Neuronal stem cell (in vitro differentiated cells): ENCODE data around the gene FBXO11.

Experiments
- DNase-seq: peaks from one replicate; pipeline ENCODE4 v3.0.0-alpha.2; 2013; ENCODE audit warnings: low spot score
- H2AFZ ChIP-seq: one replicate; pipeline ENCODE4 v1.6.1; 2013; ENCODE audit warnings: mild to moderate bottlenecking, low read length, inconsistent platforms
- H2AK5ac ChIP-seq: 2 replicates; pipeline ENCODE4 v1.6.1; 2013; ENCODE audit warnings: low read depth, mild to moderate bottlenecking, inconsistent platforms, low read length, moderate library complexity, mixed read lengths
- H2BK120ac ChIP-seq: 2 replicates; pipeline ENCODE4 v1.6.1; 2013; ENCODE audit warnings: low read depth, mild to moderate bottlenecking, inconsistent platforms, low read length, moderate library complexity, mixed read lengths
- H2BK12ac ChIP-seq: one replicate; pipeline ENCODE4 v1.6.1; 2013; ENCODE audit warnings: low read length, inconsistent platforms
- H2BK15ac ChIP-seq: 2 replicates; pipeline ENCODE4 v1.6.1; 2013; ENCODE audit warnings: mild to moderate bottlenecking, low read length, inconsistent platforms, mixed read lengths
- H2BK5ac ChIP-seq: one replicate; pipeline ENCODE4 v1.6.1; 2013; ENCODE audit warnings: inconsistent platforms, mild to moderate bottlenecking, low read length, moderate library complexity
- H3K14ac ChIP-seq: one replicate; pipeline ENCODE4 v1.6.1; 2013; ENCODE audit warnings: low read length, inconsistent platforms
- H3K18ac ChIP-seq: 2 replicates; pipeline ENCODE4 v1.6.1; 2013; ENCODE audit warnings: low read length, inconsistent platforms
- H3K23ac ChIP-seq: 2 replicates; pipeline ENCODE4 v1.6.1; 2013; ENCODE audit warnings: low read depth, mild to moderate bottlenecking, mixed read lengths, low read length, inconsistent platforms; ENCODE audit not compliant: poor library complexity
- H3K27ac ChIP-seq: replicated peaks from 3 replicates; pipeline ENCODE4 v1.5.1; 2013; ENCODE audit warnings: low read length, inconsistent platforms
- H3K27me3 ChIP-seq, 3 experiments: 2 replicates each; pipeline ENCODE4 v1.6.1; 2013; ENCODE audit warnings: low read length in 3 of 3, mild to moderate bottlenecking in 2 of 3, inconsistent platforms in 1 of 3, low read depth in 1 of 3, mixed read lengths in 1 of 3, moderate library complexity in 1 of 3; ENCODE audit not compliant: control insufficient read depth in 3 of 3, insufficient read depth in 3 of 3
- H3K36me3 ChIP-seq, 2 donors: replicated peaks in 1 of 2; 2 replicates each; pipeline ENCODE4 v1.6.1; 2013; ENCODE audit warnings: low read length in 2 of 2; ENCODE audit not compliant: control insufficient read depth in 2 of 2, insufficient read depth in 2 of 2
- H3K4ac ChIP-seq: 2 replicates; pipeline ENCODE4 v1.6.1; 2013; ENCODE audit warnings: inconsistent platforms, mild to moderate bottlenecking, low read length, moderate library complexity
- H3K4me1 ChIP-seq, 2 donors: 1 replicate in 1 of 2; 2 replicates in 1 of 2; pipeline ENCODE4 v1.6.1; 2013; ENCODE audit warnings: low read length in 2 of 2, low read depth in 1 of 2; ENCODE audit not compliant: control insufficient read depth in 2 of 2, insufficient read depth in 1 of 2
- H3K4me2 ChIP-seq: one replicate; pipeline ENCODE4 v1.6.1; 2013; ENCODE audit warnings: mild to moderate bottlenecking, low read length, inconsistent platforms; ENCODE audit not compliant: insufficient read depth, poor library complexity, severe bottlenecking
- H3K4me3 ChIP-seq, 2 donors: 2 replicates each; pipeline ENCODE4 v1.5.1; 2013; ENCODE audit warnings: low read length in 2 of 2, mild to moderate bottlenecking in 2 of 2, inconsistent platforms in 1 of 2, moderate library complexity in 1 of 2
- H3K79me1 ChIP-seq: one replicate; pipeline ENCODE4 v1.6.1; 2013; ENCODE audit warnings: low read depth, mild to moderate bottlenecking, inconsistent platforms, low read length, moderate library complexity
- H3K9ac ChIP-seq: one replicate; pipeline ENCODE4 v1.6.1; 2013; ENCODE audit warnings: mild to moderate bottlenecking, low read depth, low read length, inconsistent platforms; ENCODE audit not compliant: poor library complexity
- H3K9me3 ChIP-seq, 2 donors: replicated peaks in 1 of 2; 2 replicates each; pipeline versions ENCODE3 to v1.6.1; 2013; ENCODE audit warnings: low read length in 2 of 2, mild to moderate bottlenecking in 2 of 2, inconsistent platforms in 1 of 2, low read depth in 1 of 2, mixed read lengths in 1 of 2, moderate library complexity in 1 of 2; ENCODE audit not compliant: control insufficient read depth in 2 of 2, insufficient read depth in 1 of 2
- H4K8ac ChIP-seq: one replicate; pipeline ENCODE4 v1.6.1; 2013; ENCODE audit warnings: low read depth, mild to moderate bottlenecking, inconsistent platforms, low read length, moderate library complexity
- H4K91ac ChIP-seq: one replicate; pipeline ENCODE4 v1.6.1; 2013; ENCODE audit warnings: low read length, low read depth, mild to moderate bottlenecking, inconsistent platforms; ENCODE audit not compliant: poor library complexity
- WGBS, 2 donors: extraction: QIAGEN DNeasy Blood & Tissue Kit; methylation state at CpG; one replicate each; pipeline ENCODE4 v1.1.7; 2013; ENCODE audit warnings: missing lambda C conversion rate in 2 of 2, mixed read lengths in 1 of 2; ENCODE audit not compliant: insufficient read length in 2 of 2, insufficient replicate concordance in 1 of 2; ENCODE audit errors: extremely low coverage in 2 of 2; 5-methylcytosine and 5-hydroxymethylcytosine counted together

The FBXO11 gene

GRCh38 chr2:47818777-47819176 lies 87.5 kb downstream of the FBXO11 start:
- Histone ChIP-seq H3K9me3 (peaks cover 0 to 5% of the 10 kb centered on the region in 2 donors), H3K36me3 (peaks cover 19 to 95% of the 10 kb centered on the region in 2 donors), H3K4me1 (no peaks in the 10 kb centered on the region), H4K91ac (no peak overlapping the region), H3K4me2 (no peak overlapping the region), H3K4me3 (no peak overlapping the region), H2AFZ (no peak overlapping the region), H2BK120ac (no peak overlapping the region), H3K27ac (no peak overlapping the region), H3K9ac (no peak overlapping the region), H2AK5ac (no peak overlapping the region), H4K8ac (no peak overlapping the region), H2BK15ac (no peak overlapping the region), H2BK5ac (no peak overlapping the region), H3K14ac (no peak overlapping the region), H3K4ac (no peak overlapping the region), H3K79me1 (no peaks in the 10 kb centered on the region), H2BK12ac (no peak overlapping the region), H3K27me3 (no peaks in the 10 kb centered on the region), H3K23ac (no peak overlapping the region), H3K18ac (no peak overlapping the region)
- no CpG with 5 or more reads among the region's 2 CpGs for WGBS, 2 donors
- DNase-seq: no peak

- H2BK120ac ChIP-seq: no peak overlapping the region
- no peaks in the 10 kb centered on the region for H3K27me3 ChIP-seq
- DNase-seq: no peak
- H3K9me3 ChIP-seq: peaks cover 0 to 5% of the 10 kb centered on the region in 2 donors
- no peak overlapping the region for H2AFZ ChIP-seq
- no peak overlapping the region for H3K4ac ChIP-seq
- WGBS, 2 donors: no CpG with 5 or more reads among the region's 10 CpGs
- H3K4me1 ChIP-seq: no peaks in the 10 kb centered on the region
- peaks cover 16 to 96% of the 10 kb centered on the region in 2 donors for H3K36me3 ChIP-seq
- H3K9ac ChIP-seq: peak overlapping the region; percentile 12
- H2AK5ac ChIP-seq: no peak overlapping the region
- no peak overlapping the region for H3K4me2 ChIP-seq
- no peak overlapping the region for H3K14ac ChIP-seq
- no peak overlapping the region for H4K91ac ChIP-seq
- no peak overlapping the region for H4K8ac ChIP-seq
- H2BK12ac ChIP-seq: no peak overlapping the region
- H3K79me1 ChIP-seq: no peaks in the 10 kb centered on the region
- no peak overlapping the region for H2BK5ac ChIP-seq
- H3K18ac ChIP-seq: no peak overlapping the region
- H3K23ac ChIP-seq: no peak overlapping the region
- no peak overlapping the region for H3K4me3 ChIP-seq
- H2BK15ac ChIP-seq: no peak overlapping the region
- no peak overlapping the region for H3K27ac ChIP-seq
These were observed 90.5 kb downstream of the FBXO11 start for GRCh38 chr2:47815764-47816163.

- Histone ChIP-seq H3K4me3 (no peak overlapping the region), H3K4me1 (no peaks in the 10 kb centered on the region), H3K27ac (no peak overlapping the region), H2AFZ (no peak overlapping the region), H2BK15ac (no peak overlapping the region), H3K27me3 (no peaks in the 10 kb centered on the region), H3K36me3 (peaks cover 10 to 96% of the 10 kb centered on the region in 2 donors), H3K9me3 (peaks cover 0 to 5% of the 10 kb centered on the region in 2 donors), H3K9ac (no peak overlapping the region), H2AK5ac (no peak overlapping the region), H3K18ac (no peak overlapping the region), H3K4me2 (no peak overlapping the region), H3K14ac (no peak overlapping the region), H3K79me1 (no peaks in the 10 kb centered on the region), H2BK5ac (no peak overlapping the region), H4K91ac (no peak overlapping the region), H3K4ac (no peak overlapping the region), H3K23ac (no peak overlapping the region), H4K8ac (no peak overlapping the region), H2BK120ac (no peak overlapping the region), H2BK12ac (no peak overlapping the region)
- DNase-seq: no peak
- WGBS, 2 donors: no CpG with 5 or more reads among the region's 1 CpG
These were observed 94.6 kb downstream of the FBXO11 start for GRCh38 chr2:47811668-47812067.

DNA sequence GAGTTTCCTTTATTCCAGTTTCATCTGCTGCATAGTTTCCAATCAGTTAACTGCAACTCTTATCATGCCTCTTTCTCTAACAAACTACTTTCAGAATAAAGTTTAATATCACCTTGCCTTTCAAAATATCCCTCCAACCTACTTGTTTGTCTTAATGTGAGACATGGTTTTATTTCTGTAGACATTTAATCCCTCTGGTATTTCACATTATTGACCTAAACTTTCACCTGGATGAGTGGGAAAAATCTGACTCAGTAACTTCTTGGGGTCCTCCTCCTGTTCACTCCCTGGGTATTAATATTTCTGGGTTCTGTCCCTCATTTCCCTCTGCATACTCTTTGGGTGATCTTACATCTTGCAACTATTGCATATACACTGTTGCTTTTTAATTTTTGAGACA lies 95.4 kb downstream of the FBXO11 start:
- H3K14ac ChIP-seq: no peak overlapping the region
- H3K27me3 ChIP-seq: no peaks in the 10 kb centered on the region

More for the DNA sequence above, 95.4 kb downstream of the FBXO11 start:
- H2BK120ac ChIP-seq: no peak overlapping the region
- H2BK12ac ChIP-seq: no peak overlapping the region
- no peak overlapping the region for H2BK15ac ChIP-seq
- H2AK5ac ChIP-seq: no peak overlapping the region
- no peak overlapping the region for H2BK5ac ChIP-seq
- H4K8ac ChIP-seq: no peak overlapping the region
- H4K91ac ChIP-seq: no peak overlapping the region
- H3K4me1 ChIP-seq: no peaks in the 10 kb centered on the region
- H2AFZ ChIP-seq: no peak overlapping the region
- H3K4me3 ChIP-seq: no peak overlapping the region
- H3K9ac ChIP-seq: no peak overlapping the region
- no peak overlapping the region for H3K18ac ChIP-seq
- no peak overlapping the region for H3K4me2 ChIP-seq
- no peak overlapping the region for H3K4ac ChIP-seq
- H3K79me1 ChIP-seq: no peaks in the 10 kb centered on the region
- H3K23ac ChIP-seq: no peak overlapping the region
- peaks cover 0 to 4% of the 10 kb centered on the region in 2 donors for H3K9me3 ChIP-seq
- DNase-seq: no peak
- H3K36me3 ChIP-seq: peaks cover 10 to 96% of the 10 kb centered on the region in 2 donors
- H3K27ac ChIP-seq: no peak overlapping the region
